H1 (cell line): ENCODE measurements around the gene HYDIN. TPM values are rescaled to one million over a fixed set of nuclear protein-coding genes. Genes with fewer than 3 reads are reported as not detected.
"Not testable (repeated sequence)": the region's sequence is repeated elsewhere in the genome, so short reads cannot be mapped to it uniquely, and the experiment has no call there.

Experiments used
- CTCF ChIA-PET: fragments of 300-600 bp; sonication (Branson Sonifier 250); formaldehyde crosslinking; loops from one replicate; lab custom pipeline; 2021; ENCODE audit not compliant: partially characterized antibody; lab: Charles Lee
- POLR2A ChIA-PET: fragments of 300-600 bp; sonication (Branson Sonifier 250); formaldehyde crosslinking; loops from one replicate; lab custom pipeline; 2021; ENCODE audit warnings: inconsistent platforms; ENCODE audit not compliant: partially characterized antibody; lab: Charles Lee
- DNase-seq, 2 experiments: peaks; one replicate each; pipeline versions ENCODE4 v3.0.0 to v3.0.0-alpha.2; 2010 to 2022; ENCODE audit warnings: low spot score in 2 of 2, low read depth in 1 of 2, mixed read lengths in 1 of 2
- FAIRE-seq: peaks from 2 replicates; lab custom pipeline; 2011; peaks lifted over from hg19 to GRCh38; lab: Jason Lieb, UNC
- H2AFZ ChIP-seq: 2 replicates; pipeline ENCODE4 v1.8.1; 2012; ENCODE audit warnings: low read length, inconsistent platforms
- H2AK5ac ChIP-seq: 2 replicates; pipeline ENCODE4 v1.6.1; 2013; ENCODE audit warnings: low read depth, low read length
- H2BK120ac ChIP-seq: replicated peaks from 2 replicates; pipeline ENCODE3; 2013; ENCODE audit warnings: low read depth, low read length, inconsistent platforms
- H2BK12ac ChIP-seq: 2 replicates; pipeline ENCODE4 v1.6.1; 2013; ENCODE audit warnings: low read depth, low read length
- H2BK15ac ChIP-seq: 2 replicates; pipeline ENCODE4 v1.6.1; 2013; ENCODE audit warnings: low read length
- H2BK20ac ChIP-seq: 2 replicates; pipeline ENCODE4 v1.6.1; 2013; ENCODE audit warnings: low read length
- H2BK5ac ChIP-seq: 2 replicates; pipeline ENCODE4 v1.6.1; 2013; ENCODE audit warnings: low read depth, low read length
- H3K14ac ChIP-seq: 2 replicates; pipeline ENCODE4 v1.6.1; 2013; ENCODE audit warnings: inconsistent platforms; ENCODE audit not compliant: insufficient read length
- H3K18ac ChIP-seq: 2 replicates; pipeline ENCODE4 v1.6.1; 2013; ENCODE audit warnings: low read length; ENCODE audit errors: extremely low read depth
- H3K23ac ChIP-seq: 2 replicates; pipeline ENCODE4 v1.6.1; 2013; ENCODE audit warnings: inconsistent platforms; ENCODE audit not compliant: insufficient read length
- H3K23me2 ChIP-seq: 2 replicates; pipeline ENCODE4 v1.6.1; 2013; ENCODE audit warnings: low read depth, low read length
- H3K27ac ChIP-seq: 2 replicates; pipeline ENCODE4 v1.6.1; 2011; ENCODE audit warnings: low read depth, low read length, inconsistent platforms
- H3K27me3 ChIP-seq, 4 experiments: replicated peaks in 1 of 4; 1 replicate in 1 of 4; 2 replicates in 3 of 4; pipeline versions ENCODE4 v1.6.1 to v1.8.1; 2011 to 2013; ENCODE audit warnings: low read length in 3 of 4, mild to moderate bottlenecking in 3 of 4, inconsistent platforms in 2 of 4, mixed read lengths in 2 of 4, moderate library complexity in 1 of 4; ENCODE audit not compliant: control insufficient read depth in 3 of 4, insufficient read depth in 3 of 4; ENCODE audit errors: extremely low read depth in 1 of 4
- H3K36me3 ChIP-seq, 4 experiments: 2 replicates each; pipeline versions ENCODE4 v1.6.1 to v1.8.1; 2011 to 2013; ENCODE audit warnings: mild to moderate bottlenecking in 4 of 4, low read length in 3 of 4, moderate library complexity in 2 of 4, control low read depth in 1 of 4, inconsistent platforms in 1 of 4; ENCODE audit not compliant: insufficient read depth in 4 of 4, control insufficient read depth in 2 of 4
- H3K4ac ChIP-seq: replicated peaks from 2 replicates; pipeline ENCODE3; 2013; ENCODE audit warnings: low read length, low read depth, mixed read lengths, inconsistent platforms; ENCODE audit not compliant: insufficient read length
- H3K4me1 ChIP-seq, 4 experiments: replicated peaks in 1 of 4; 1 replicate in 1 of 4; 2 replicates in 3 of 4; pipeline versions ENCODE4 v1.6.1 to v1.8.1; 2011 to 2013; ENCODE audit warnings: low read length in 3 of 4, inconsistent platforms in 2 of 4, mixed read lengths in 1 of 4; ENCODE audit not compliant: insufficient read depth in 4 of 4, control insufficient read depth in 3 of 4
- H3K4me2 ChIP-seq, 2 experiments: 2 replicates each; pipeline versions ENCODE4 v1.6.1 to v1.8.1; 2011 to 2013; ENCODE audit warnings: low read depth in 2 of 2, low read length in 2 of 2, control low read depth in 1 of 2, inconsistent platforms in 1 of 2, mild to moderate bottlenecking in 1 of 2; ENCODE audit not compliant: insufficient read depth in 1 of 2
- H3K4me3 ChIP-seq, 4 experiments: fragments of 200-600, 300-600 bp in 1 of 4; sonication (generic), shearing (Covaris generic), sonication (Bioruptor Twin) in 1 of 4; 2 replicates each; pipeline versions ENCODE4 v1.5.1 to v1.8.1; 2011 to 2016; ENCODE audit warnings: low read length in 4 of 4, low read depth in 3 of 4, control low read depth in 2 of 4, inconsistent platforms in 2 of 4, mild to moderate bottlenecking in 2 of 4, mixed read lengths in 1 of 4, moderate library complexity in 1 of 4; ENCODE audit not compliant: insufficient read depth in 2 of 4; ENCODE audit errors: extremely low read depth in 1 of 4
- H3K56ac ChIP-seq: replicated peaks from 2 replicates; pipeline ENCODE3; 2013; ENCODE audit warnings: low read depth, mild to moderate bottlenecking, mixed read lengths, low read length, inconsistent platforms; ENCODE audit not compliant: insufficient read length
- H3K79me1 ChIP-seq: 2 replicates; pipeline ENCODE4 v1.6.1; 2013; ENCODE audit warnings: low read depth, low read length, control low read depth
- H3K79me2 ChIP-seq, 2 experiments: 2 replicates each; pipeline versions ENCODE4 v1.6.1 to v1.8.1; 2012 to 2013; ENCODE audit warnings: low read length in 2 of 2, mild to moderate bottlenecking in 2 of 2, inconsistent platforms in 1 of 2; ENCODE audit not compliant: insufficient read depth in 2 of 2, control insufficient read depth in 1 of 2
- H3K9ac ChIP-seq, 4 experiments: replicated peaks in 1 of 4; 1 replicate in 1 of 4; 2 replicates in 3 of 4; pipeline versions ENCODE4 v1.6.1 to v1.8.1; 2011 to 2013; ENCODE audit warnings: low read depth in 3 of 4, low read length in 3 of 4, control low read depth in 2 of 4, mild to moderate bottlenecking in 2 of 4, moderate library complexity in 2 of 4, inconsistent platforms in 1 of 4; ENCODE audit errors: extremely low read depth in 1 of 4
- H3K9me3 ChIP-seq, 2 experiments: 2 replicates each; pipeline versions ENCODE4 v1.6.1 to v1.8.1; 2012 to 2013; ENCODE audit warnings: mild to moderate bottlenecking in 2 of 2, moderate library complexity in 2 of 2, control low read depth in 1 of 2, inconsistent platforms in 1 of 2, low read depth in 1 of 2, low read length in 1 of 2, mixed read lengths in 1 of 2; ENCODE audit not compliant: insufficient read depth in 2 of 2
- H4K20me1 ChIP-seq, 2 experiments: replicated peaks in 1 of 2; 2 replicates each; pipeline versions ENCODE3 to v1.8.1; 2011 to 2013; ENCODE audit warnings: inconsistent platforms in 2 of 2, low read length in 2 of 2, mild to moderate bottlenecking in 1 of 2; ENCODE audit not compliant: insufficient read depth in 2 of 2, control insufficient read depth in 1 of 2
- H4K5ac ChIP-seq: 2 replicates; pipeline ENCODE4 v1.6.1; 2013; ENCODE audit warnings: low read length, low read depth, mixed read lengths, inconsistent platforms; ENCODE audit not compliant: insufficient read length
- H4K8ac ChIP-seq: 2 replicates; pipeline ENCODE4 v1.8.0; 2013; ENCODE audit warnings: mild to moderate bottlenecking, moderate library complexity, low read length, inconsistent platforms; ENCODE audit not compliant: insufficient read depth; ENCODE audit errors: extremely low read depth
- H4K91ac ChIP-seq: replicated peaks from 2 replicates; pipeline ENCODE3; 2013; ENCODE audit warnings: low read length, mixed read lengths, inconsistent platforms; ENCODE audit not compliant: insufficient read length
- WGBS, 2 experiments: shearing (Covaris generic) in 1 of 2; methylation state at CpG; one replicate each; pipeline versions ENCODE4 v1.1.6 to v1.1.7; 2013 to 2015; ENCODE audit warnings: low lambda C conversion rate in 2 of 2, mixed read lengths in 2 of 2, inconsistent platforms in 1 of 2, low coverage in 1 of 2, missing lambda C conversion rate in 1 of 2; ENCODE audit not compliant: insufficient replicate concordance in 2 of 2, insufficient coverage in 1 of 2, insufficient read length in 1 of 2; ENCODE audit errors: extremely low coverage in 1 of 2, missing lambda C conversion rate in 1 of 2; 5-methylcytosine and 5-hydroxymethylcytosine counted together
- polyA plus RNA-seq, 7 experiments: library from polyadenylated mRNA; depleted of rRNA in 3 of 7; stranded (reverse) in 5 of 7; unstranded in 2 of 7; fragments of >200 nt in 5 of 7; fragments of 200-250 nt in 2 of 7; gene quantifications; 1 replicate in 5 of 7; 2 replicates in 1 of 7; 4 replicates in 1 of 7; pipeline versions ENCODE4 v1.2.1 to v1.2.3, GENCODE V29; 2011 to 2013; ENCODE audit warnings: missing spikeins in 2 of 7, mixed read lengths in 2 of 7
- total RNA-seq: library from RNA; stranded (reverse); fragmentation: NEBNext Ultra II Directional; extraction: Animal tissue kit (Norgen Biotek cat#: 25700); gene quantifications from 2 replicates; pipeline ENCODE4 v1.2.1, GENCODE V29; 2021

The HYDIN gene
- total and polyA plus RNA-seq, 2 of the 8 experiments (the other 6 are each of a cell fraction or from before 2014, with no cell fraction given): 1.1 to 1.8 TPM

DNA sequence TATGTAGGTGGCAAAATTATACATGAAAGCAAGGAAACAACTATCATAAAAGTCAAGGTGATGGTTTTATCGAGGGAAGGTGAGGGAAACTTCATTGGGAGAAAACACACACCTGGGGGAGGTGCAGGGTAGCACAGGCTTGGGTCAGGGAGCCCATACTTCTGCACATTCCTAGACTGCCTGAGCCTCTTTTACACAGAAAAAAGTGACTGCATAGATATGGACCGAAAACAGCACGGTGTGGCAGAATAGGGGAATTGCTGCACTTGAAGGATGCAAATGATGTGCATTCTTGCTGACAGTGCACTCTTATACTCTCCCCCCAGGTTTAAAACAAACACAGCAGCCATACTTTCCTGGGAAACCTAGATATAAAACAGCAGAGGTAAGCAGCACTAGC is 120.0 kb downstream of the HYDIN start:
- H2AK5ac ChIP-seq, H3K4ac ChIP-seq, H3K27me3 ChIP-seq, POLR2A ChIA-PET, H2BK20ac ChIP-seq, H4K91ac ChIP-seq, FAIRE-seq, H2BK5ac ChIP-seq, H3K4me3 ChIP-seq, H3K23ac ChIP-seq, H3K9ac ChIP-seq, CTCF ChIA-PET, H2BK15ac ChIP-seq, H3K4me1 ChIP-seq, H3K4me2 ChIP-seq, H4K20me1 ChIP-seq, DNase-seq, H3K56ac ChIP-seq, H3K79me1 ChIP-seq, H2BK120ac ChIP-seq, H3K36me3 ChIP-seq, H3K9me3 ChIP-seq, H4K8ac ChIP-seq, H4K5ac ChIP-seq, H3K79me2 ChIP-seq, H2BK12ac ChIP-seq, H3K23me2 ChIP-seq, H2AFZ ChIP-seq, H3K14ac ChIP-seq, H3K18ac ChIP-seq, H3K27ac ChIP-seq: not testable (repeated sequence)
- 93% methylated on average over 1 of the region's 3 CpGs; no CpG with 5 or more reads in 1 of the 2 experiments for WGBS, 2 experiments

DNA sequence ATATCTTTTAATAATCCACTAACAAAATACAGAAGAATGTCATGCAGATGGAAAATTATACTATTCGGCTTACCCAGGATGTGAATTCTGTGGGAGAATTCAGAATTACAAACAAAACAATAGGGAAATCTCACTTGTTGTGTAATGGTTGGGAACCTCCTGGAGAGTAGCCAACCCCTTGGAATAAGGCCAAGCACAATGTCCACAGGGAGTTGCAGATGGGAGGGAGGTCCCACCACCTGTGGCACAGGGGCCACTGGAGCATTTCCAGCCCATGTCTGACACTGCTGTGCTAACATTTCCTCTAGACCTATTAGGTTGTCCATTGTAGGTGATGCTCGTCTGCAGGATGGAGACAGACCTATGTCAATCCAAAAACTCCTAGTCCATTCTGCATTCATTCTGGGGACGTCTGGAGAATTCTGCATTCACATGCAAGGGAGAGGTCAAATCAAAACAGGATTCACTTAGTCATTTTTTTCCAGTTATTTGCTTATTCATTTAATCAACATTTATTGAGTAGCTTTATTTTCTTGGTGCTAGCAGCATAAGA is 120.8 kb downstream of the HYDIN start:
- CTCF ChIA-PET, H3K27me3 ChIP-seq, H3K18ac ChIP-seq, H2BK120ac ChIP-seq, H3K4ac ChIP-seq, POLR2A ChIA-PET, H2BK15ac ChIP-seq, H3K4me2 ChIP-seq, H3K79me1 ChIP-seq, H2BK5ac ChIP-seq, H3K14ac ChIP-seq, H4K91ac ChIP-seq, H2AFZ ChIP-seq, H3K9ac ChIP-seq, H4K20me1 ChIP-seq, H3K4me1 ChIP-seq, H3K79me2 ChIP-seq, H3K23me2 ChIP-seq, H3K9me3 ChIP-seq, H3K27ac ChIP-seq, H3K23ac ChIP-seq, H4K5ac ChIP-seq, H2BK20ac ChIP-seq, H3K4me3 ChIP-seq, DNase-seq, H3K56ac ChIP-seq, H4K8ac ChIP-seq, H2AK5ac ChIP-seq, H3K36me3 ChIP-seq, H2BK12ac ChIP-seq: not testable (repeated sequence)
- FAIRE-seq: peak; percentile 32
- WGBS, 2 experiments: 53% methylated on average over 1 of the region's 3 CpGs; no CpG with 5 or more reads in 1 of the 2 experiments
